CD1c-positive myeloid dendritic cell (primary cell): ENCODE measurements around the gene TEX51.

ENCODE experiments used
- DNase-seq: peaks from one replicate; pipeline ENCODE4 v3.0.0-alpha.2; 2016; ENCODE audit errors: extremely low spot score

Gene TEX51

DNA sequence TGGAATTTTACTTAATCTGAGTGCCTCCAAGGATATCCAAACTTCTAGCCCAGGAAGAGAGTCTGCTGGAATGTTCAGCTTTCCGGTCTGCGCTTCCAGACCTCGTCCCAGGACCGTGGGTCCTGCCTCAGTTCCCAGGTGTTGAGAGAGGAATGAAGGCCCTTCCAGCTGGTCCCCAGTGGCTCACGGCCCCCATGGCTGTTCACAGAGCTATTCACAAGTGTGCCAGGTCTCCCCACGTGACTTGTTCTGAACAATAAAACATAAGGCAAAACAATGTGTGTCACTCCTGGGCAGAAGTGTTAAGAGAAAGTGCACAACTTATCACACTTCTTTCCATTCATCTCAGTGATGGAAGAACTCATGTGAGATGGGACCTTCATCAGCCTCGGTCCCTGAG, 20.1 kb upstream of the TEX51 start:
- no peak for DNase-seq

DNA sequence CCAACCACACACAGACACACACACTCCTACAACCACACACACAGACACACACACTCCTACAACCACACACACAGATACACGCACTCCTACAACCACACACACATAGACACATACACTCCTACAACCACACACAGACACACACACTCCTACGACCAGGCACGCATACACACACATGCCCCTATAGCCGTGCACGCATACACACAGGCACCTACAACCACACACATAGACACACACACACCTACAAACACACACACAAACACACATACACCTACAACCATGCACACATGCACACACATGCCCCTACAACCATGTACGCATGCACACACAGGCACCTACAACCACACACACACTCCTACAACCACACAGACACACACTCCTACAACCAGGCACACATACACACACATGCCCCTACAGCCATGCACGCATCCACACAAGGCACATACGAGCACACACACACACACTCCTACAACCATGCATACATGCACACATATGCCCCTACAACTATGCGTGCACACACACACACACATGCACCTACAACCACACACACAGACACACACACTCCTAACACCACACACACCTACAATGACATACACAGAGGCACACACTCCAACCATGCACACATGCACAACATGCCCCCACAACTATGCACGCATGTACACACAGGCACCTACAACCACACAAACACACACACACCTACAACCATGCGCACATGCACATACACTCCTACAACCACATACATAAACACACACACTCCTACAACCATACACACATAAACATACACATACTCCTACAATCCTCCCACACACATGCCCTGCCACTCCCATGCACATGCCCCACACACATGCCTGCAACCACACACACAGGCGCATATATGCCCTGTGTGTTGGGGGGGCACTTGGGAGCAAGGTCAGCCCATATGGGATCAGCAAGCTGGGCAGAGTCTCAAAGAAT, 19.1 kb upstream of the TEX51 start:
- DNase-seq: no peak

- no peak for DNase-seq
These were observed 18.4 kb upstream of the TEX51 start for GRCh38 chr2:126880324-126880723.

GRCh38 chr2:126880817-126881216, 17.9 kb upstream of the TEX51 start:
- DNase-seq: no peak

GRCh38 chr2:126881591-126881990, 17.1 kb upstream of the TEX51 start:
- DNase-seq: no peak

GRCh38 chr2:126882181-126882580, 16.5 kb upstream of the TEX51 start:
- no peak for DNase-seq

GRCh38 chr2:126882736-126883665, 15.7 kb upstream of the TEX51 start:
- DNase-seq: no peak

- no peak for DNase-seq
These were observed 15.0 kb upstream of the TEX51 start for GRCh38 chr2:126883666-126884040.

GRCh38 chr2:126884861-126885750, 13.6 kb upstream of the TEX51 start:
- no peak for DNase-seq

DNA sequence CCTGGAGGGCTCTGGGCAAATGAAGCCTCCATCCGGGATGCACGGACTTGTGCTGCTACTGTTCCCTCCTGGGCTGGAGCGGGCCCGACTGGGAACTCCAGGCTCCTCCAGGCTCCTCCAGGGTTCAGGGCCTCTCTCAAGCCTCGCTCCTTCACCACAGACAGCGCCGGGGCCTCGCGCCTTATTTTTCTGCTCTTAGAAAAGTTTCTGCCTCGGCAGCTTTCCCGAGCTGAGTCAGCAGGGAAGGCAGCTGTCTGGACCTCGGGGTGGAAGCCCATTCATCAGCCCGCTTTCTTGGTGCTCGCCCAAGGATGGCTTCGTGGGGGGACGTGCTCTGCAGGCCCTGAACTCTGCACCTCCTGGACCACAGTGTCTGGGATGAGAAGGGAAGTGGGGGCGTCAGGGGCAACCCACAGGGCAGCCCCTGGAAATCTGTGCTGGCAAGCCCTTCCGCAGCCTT, 12.9 kb upstream of the TEX51 start:
- DNase-seq: no peak

GRCh38 chr2:126886211-126886915, 12.3 kb upstream of the TEX51 start:
- peak; percentile 60 for DNase-seq

DNA sequence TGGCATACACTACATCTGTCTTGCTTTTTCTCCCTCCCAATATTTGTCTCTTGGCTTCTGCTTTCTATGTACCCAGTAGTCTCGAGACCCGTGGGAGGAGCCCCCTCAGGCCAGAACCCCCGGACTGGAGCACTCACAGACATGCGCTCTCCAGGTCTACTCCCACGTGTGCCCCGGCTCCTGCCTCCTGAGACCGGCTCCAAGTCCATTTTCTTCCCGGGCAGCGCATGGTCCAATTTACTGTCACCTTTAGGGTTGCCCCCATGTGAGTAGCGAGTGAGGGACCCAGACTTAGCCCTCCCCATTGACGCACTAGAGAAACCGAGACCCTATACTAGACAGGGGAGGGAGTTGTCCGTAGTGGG, 11.8 kb upstream of the TEX51 start:
- no peak for DNase-seq

DNA sequence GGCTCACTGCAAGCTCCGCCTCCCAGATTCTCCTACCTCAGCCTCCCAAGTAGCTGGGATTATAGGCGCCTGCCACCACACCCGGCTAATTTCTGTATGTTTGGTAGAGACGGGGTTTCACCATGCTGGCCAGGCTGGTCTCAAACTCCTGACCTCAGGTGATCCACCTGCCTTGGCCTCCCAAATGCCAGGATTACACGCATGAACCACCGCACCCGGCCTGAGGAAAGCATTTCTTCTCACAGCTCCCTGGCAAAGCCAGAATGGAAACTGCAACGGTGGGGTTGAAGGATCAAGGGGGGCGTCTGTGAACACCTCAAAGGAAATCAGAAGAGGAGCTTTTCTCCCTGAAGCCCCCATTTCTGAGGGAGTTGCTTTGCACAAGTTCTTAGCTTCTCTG, 11.2 kb upstream of the TEX51 start:
- no peak for DNase-seq

GRCh38 chr2:126888046-126888445, 10.6 kb upstream of the TEX51 start:
- no peak for DNase-seq

DNA sequence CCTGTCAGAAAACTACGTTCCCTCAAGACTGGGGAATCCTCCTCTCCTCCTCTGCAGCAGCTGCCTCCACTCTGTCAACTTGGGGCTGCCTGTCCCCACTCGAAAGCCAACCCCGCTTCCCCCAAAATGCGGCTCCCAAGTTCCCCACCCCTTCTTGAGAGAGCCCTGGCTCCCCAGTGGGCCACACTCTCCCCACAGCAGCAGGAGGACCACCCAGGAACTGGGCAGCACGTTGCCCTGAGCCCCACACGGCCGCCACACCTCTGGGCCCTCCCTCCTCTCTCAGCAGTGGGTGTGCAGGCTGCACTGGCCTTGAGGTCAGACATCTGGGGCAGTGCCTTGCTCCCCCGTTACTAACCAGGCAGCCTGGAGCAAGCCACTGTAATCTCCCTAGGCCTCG, 9.6 kb upstream of the TEX51 start:
- no peak for DNase-seq

- DNase-seq: no peak
These were observed 9.1 kb upstream of the TEX51 start for GRCh38 chr2:126889496-126890135.

- no peak for DNase-seq
These were observed 8.6 kb upstream of the TEX51 start for GRCh38 chr2:126890136-126890510.

DNA sequence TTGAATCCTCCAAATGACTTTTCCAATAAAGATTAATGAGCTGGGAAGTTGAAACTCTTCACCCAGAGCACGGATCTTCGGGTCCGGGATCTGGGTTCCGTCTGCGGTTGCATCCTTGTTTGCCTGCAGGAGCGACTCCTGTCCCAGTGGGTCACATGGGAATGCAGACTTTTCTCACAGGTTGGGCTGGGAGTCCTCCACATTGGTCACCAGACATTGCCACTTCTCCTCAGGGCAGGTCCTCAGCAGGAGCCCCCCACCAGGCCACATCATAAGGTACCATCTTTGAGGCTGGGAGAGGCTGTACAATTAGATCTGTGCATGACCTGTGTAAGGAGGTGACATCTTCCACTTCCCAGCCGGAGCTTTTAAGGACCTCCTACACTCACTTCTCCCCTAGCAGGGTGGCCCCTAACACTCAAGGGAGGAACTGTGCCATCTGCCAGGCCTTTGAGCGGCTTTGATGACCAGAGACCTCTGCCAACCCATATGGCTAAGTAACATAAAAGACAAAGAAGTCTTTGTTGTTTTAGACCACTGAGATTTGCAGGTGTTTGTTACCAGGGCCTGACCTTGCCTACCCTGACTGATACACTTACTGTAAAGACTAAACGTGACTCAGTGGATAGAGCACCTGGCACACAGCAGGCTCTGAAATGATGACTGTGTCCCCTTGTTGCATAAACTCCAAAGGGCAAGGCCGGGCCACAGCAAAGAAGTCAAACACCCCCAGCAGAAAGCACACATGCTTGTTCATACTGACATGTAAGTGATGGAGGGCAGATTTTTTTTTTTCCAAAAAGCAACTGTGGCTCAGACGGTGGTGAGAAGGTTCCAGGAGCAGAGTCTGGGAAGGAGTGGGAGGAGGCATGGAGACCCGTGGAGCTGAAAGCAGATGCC, 7.9 kb upstream of the TEX51 start:
- no peak for DNase-seq

GRCh38 chr2:126891681-126892500, 6.8 kb upstream of the TEX51 start:
- DNase-seq: no peak
